Memory B cell (primary cell): ENCODE measurements around the gene SDHAF2.
"Not testable (repeated sequence)": the region's sequence is repeated elsewhere in the genome, so short reads cannot be mapped to it uniquely, and the experiment has no call there.

Experiments
- ATAC-seq: fragments of 150-1000 bp; cut with Tn5 transposase; 2 replicates; pipeline ENCODE4 v1.10.0; 2021; ENCODE audit warnings: low read depth, mild to moderate bottlenecking, moderate library complexity
- DNase-seq, 2 donors: peaks; one replicate each; pipeline ENCODE4 v3.0.0; 2022; ENCODE audit warnings: low spot score in 2 of 2
- H3K27ac Mint-ChIP-seq: one replicate; pipeline ENCODE4 v1.8.0; 2022; ENCODE audit warnings: mild to moderate bottlenecking, moderate library complexity, mixed read lengths
- H3K27me3 Mint-ChIP-seq: one replicate; pipeline ENCODE4 v1.8.0; 2022; ENCODE audit warnings: mixed read lengths
- H3K36me3 Mint-ChIP-seq: one replicate; pipeline ENCODE4 v1.8.0; 2022; ENCODE audit warnings: mild to moderate bottlenecking, mixed read lengths
- H3K4me1 Mint-ChIP-seq: one replicate; pipeline ENCODE4 v1.8.0; 2022; ENCODE audit warnings: mixed read lengths
- H3K4me3 Mint-ChIP-seq: one replicate; pipeline ENCODE4 v1.8.0; 2022; ENCODE audit warnings: mild to moderate bottlenecking, moderate library complexity, mixed read lengths
- H3K9me3 Mint-ChIP-seq: one replicate; pipeline ENCODE4 v1.8.0; 2022; ENCODE audit warnings: mixed read lengths

The SDHAF2 gene

GRCh38 chr11:61411589-61411988 is 18.3 kb upstream of the SDHAF2 start:
- Mint-ChIP-seq H3K27ac (peak overlapping the region; percentile 62), H3K36me3 (peaks cover 36% of the 10 kb centered on the region), H3K4me3 (no peak overlapping the region), H3K27me3 (no peaks in the 10 kb centered on the region), H3K4me1 (no peaks in the 10 kb centered on the region), H3K9me3 (no peaks in the 10 kb centered on the region)
- ATAC-seq (no peak), DNase-seq (no peak)

- no peak overlapping the region for H3K4me3 Mint-ChIP-seq
- H3K36me3 Mint-ChIP-seq = peaks cover 31% of the 10 kb centered on the region
- ATAC-seq = no peak
- no peaks in the 10 kb centered on the region for H3K9me3 Mint-ChIP-seq
- H3K27ac Mint-ChIP-seq = no peak overlapping the region
- no peak for DNase-seq
- no peaks in the 10 kb centered on the region for H3K27me3 Mint-ChIP-seq
- H3K4me1 Mint-ChIP-seq = peaks cover 6% of the 10 kb centered on the region
Measured at GRCh38 chr11:61413496-61413895, 16.4 kb upstream of the SDHAF2 start.

GRCh38 chr11:61414547-61414946 is 15.4 kb upstream of the SDHAF2 start:
- Mint-ChIP-seq H3K4me1 (peaks cover 6% of the 10 kb centered on the region), H3K4me3 (no peak overlapping the region), H3K27me3 (no peaks in the 10 kb centered on the region), H3K27ac (no peak overlapping the region), H3K9me3 (no peaks in the 10 kb centered on the region), H3K36me3 (peaks cover 38% of the 10 kb centered on the region)
- ATAC-seq (no peak), DNase-seq (no peak)

GRCh38 chr11:61415381-61415780 is 14.5 kb upstream of the SDHAF2 start:
- H3K4me3 Mint-ChIP-seq = no peak overlapping the region
- H3K27ac Mint-ChIP-seq = no peak overlapping the region
- no peak for ATAC-seq
- no peaks in the 10 kb centered on the region for H3K9me3 Mint-ChIP-seq
- H3K4me1 Mint-ChIP-seq = peaks cover 6% of the 10 kb centered on the region
- peaks cover 42% of the 10 kb centered on the region for H3K36me3 Mint-ChIP-seq
- DNase-seq = no peak
- H3K27me3 Mint-ChIP-seq = no peaks in the 10 kb centered on the region

GRCh38 chr11:61416941-61417340 is 13.0 kb upstream of the SDHAF2 start:
- Mint-ChIP-seq H3K4me1 (peaks cover 8% of the 10 kb centered on the region), H3K36me3 (peaks cover 36% of the 10 kb centered on the region)

GRCh38 chr11:61417670-61418069 is 12.3 kb upstream of the SDHAF2 start:
- no peak for ATAC-seq
- no peaks in the 10 kb centered on the region for H3K9me3 Mint-ChIP-seq
- H3K4me3 Mint-ChIP-seq = no peak overlapping the region
- H3K27me3 Mint-ChIP-seq = no peaks in the 10 kb centered on the region
- peaks cover 36% of the 10 kb centered on the region for H3K36me3 Mint-ChIP-seq
- peak overlapping the region; percentile 57 for H3K27ac Mint-ChIP-seq
- peaks cover 9% of the 10 kb centered on the region for H3K4me1 Mint-ChIP-seq
- DNase-seq = no peak

More at GRCh38 chr11:61416941-61417340, 13.0 kb upstream of the SDHAF2 start:
- H3K4me3 Mint-ChIP-seq = no peak overlapping the region
- H3K9me3 Mint-ChIP-seq = no peaks in the 10 kb centered on the region
- peak overlapping the region; percentile 57 for H3K27ac Mint-ChIP-seq
- no peak for DNase-seq
- ATAC-seq = no peak
- no peaks in the 10 kb centered on the region for H3K27me3 Mint-ChIP-seq

GRCh38 chr11:61418136-61418535 is 11.8 kb upstream of the SDHAF2 start:
- H3K27me3 Mint-ChIP-seq = no peaks in the 10 kb centered on the region
- no peak overlapping the region for H3K4me3 Mint-ChIP-seq
- H3K36me3 Mint-ChIP-seq = peaks cover 36% of the 10 kb centered on the region
- ATAC-seq (no peak), DNase-seq (no peak)
- H3K4me1 Mint-ChIP-seq = peaks cover 10% of the 10 kb centered on the region
- H3K27ac Mint-ChIP-seq = peak overlapping the region; percentile 57
- no peaks in the 10 kb centered on the region for H3K9me3 Mint-ChIP-seq

- peaks cover 18% of the 10 kb centered on the region for H3K4me1 Mint-ChIP-seq
- H3K27me3 Mint-ChIP-seq = no peaks in the 10 kb centered on the region
- H3K4me3 Mint-ChIP-seq = no peak overlapping the region
- H3K36me3 Mint-ChIP-seq = peaks cover 33% of the 10 kb centered on the region
- no peak overlapping the region for H3K27ac Mint-ChIP-seq
- H3K9me3 Mint-ChIP-seq = no peaks in the 10 kb centered on the region
- no peak for ATAC-seq
- DNase-seq = no peak
Measured at GRCh38 chr11:61422226-61422625, 7.7 kb upstream of the SDHAF2 start.

GRCh38 chr11:61425367-61426131 is 4.4 kb upstream of the SDHAF2 start:
- no peak overlapping the region for H3K4me3 Mint-ChIP-seq

GRCh38 chr11:61429346-61429690 is 606 bp upstream of the SDHAF2 start:
- Mint-ChIP-seq H3K4me3 (peak overlapping the region; percentile 93), H3K9me3 (no peaks in the 10 kb centered on the region), H3K36me3 (peaks cover 18% of the 10 kb centered on the region)

More at GRCh38 chr11:61425367-61426131, 4.4 kb upstream of the SDHAF2 start:
- H3K27ac Mint-ChIP-seq = peak overlapping the region; percentile 70
- ATAC-seq = no peak
- H3K9me3 Mint-ChIP-seq = no peaks in the 10 kb centered on the region
- H3K36me3 Mint-ChIP-seq = peaks cover 24% of the 10 kb centered on the region
- no peaks in the 10 kb centered on the region for H3K27me3 Mint-ChIP-seq
- no peak for DNase-seq
- peaks cover 18% of the 10 kb centered on the region for H3K4me1 Mint-ChIP-seq

GRCh38 chr11:61430839-61431238 is 915 bp downstream of the SDHAF2 start:
- not testable (repeated sequence) for ATAC-seq, DNase-seq, H3K27me3 Mint-ChIP-seq, H3K9me3 Mint-ChIP-seq
- peaks cover 19% of the 10 kb centered on the region for H3K36me3 Mint-ChIP-seq
- H3K4me1 Mint-ChIP-seq = peaks cover 26% of the 10 kb centered on the region
- H3K27ac Mint-ChIP-seq = peak overlapping the region; percentile 97
- H3K4me3 Mint-ChIP-seq = peak overlapping the region; percentile 93

More at GRCh38 chr11:61429346-61429690, 606 bp upstream of the SDHAF2 start:
- Mint-ChIP-seq H3K27ac (peak overlapping the region; percentile 97), H3K4me1 (peaks cover 24% of the 10 kb centered on the region), H3K27me3 (no peaks in the 10 kb centered on the region)
- ATAC-seq (peak; percentile 58), DNase-seq (peak in 1 of 2 donors; percentile 79)

- Mint-ChIP-seq H3K4me1 (peaks cover 21% of the 10 kb centered on the region), H3K36me3 (peaks cover 36% of the 10 kb centered on the region), H3K27ac (no peak overlapping the region), H3K4me3 (no peak overlapping the region), H3K9me3 (no peaks in the 10 kb centered on the region), H3K27me3 (no peaks in the 10 kb centered on the region)
- ATAC-seq = no peak
- no peak for DNase-seq
Measured at GRCh38 chr11:61437496-61437895, 7.6 kb downstream of the SDHAF2 start.

- Mint-ChIP-seq H3K4me1 (peaks cover 23% of the 10 kb centered on the region), H3K27me3 (no peaks in the 10 kb centered on the region), H3K9me3 (no peaks in the 10 kb centered on the region), H3K36me3 (peaks cover 43% of the 10 kb centered on the region), H3K27ac (no peak overlapping the region), H3K4me3 (no peak overlapping the region)
- DNase-seq = no peak
- ATAC-seq = no peak
Measured at GRCh38 chr11:61439615-61440014, 9.7 kb downstream of the SDHAF2 start.

- peaks cover 13% of the 10 kb centered on the region for H3K4me1 Mint-ChIP-seq
- no peaks in the 10 kb centered on the region for H3K9me3 Mint-ChIP-seq
- H3K36me3 Mint-ChIP-seq = peaks cover 31% of the 10 kb centered on the region
- DNase-seq (no peak), ATAC-seq (no peak)
- no peaks in the 10 kb centered on the region for H3K27me3 Mint-ChIP-seq
- H3K27ac Mint-ChIP-seq = peak overlapping the region; percentile 74
- H3K4me3 Mint-ChIP-seq = no peak overlapping the region
Measured at GRCh38 chr11:61442616-61443015, 12.7 kb downstream of the SDHAF2 start.

- peaks cover 10% of the 10 kb centered on the region for H3K4me1 Mint-ChIP-seq
- no peaks in the 10 kb centered on the region for H3K9me3 Mint-ChIP-seq
- ATAC-seq (no peak), DNase-seq (no peak)
- H3K36me3 Mint-ChIP-seq = peaks cover 26% of the 10 kb centered on the region
- H3K27ac Mint-ChIP-seq = peak overlapping the region; percentile 35
- no peak overlapping the region for H3K4me3 Mint-ChIP-seq
- no peaks in the 10 kb centered on the region for H3K27me3 Mint-ChIP-seq
Measured at GRCh38 chr11:61445516-61445915, 15.6 kb downstream of the SDHAF2 start.
